ENCODE measurements around the gene NLRP6.

- TF ChIP-seq EZH2 (IDR thresholded peaks at IDR 0.05; ENCODE audit: insufficient read depth, poor library complexity, severe bottlenecking) (no peak), EZH2phosphoT487 (IDR thresholded peaks at IDR 0.05; ENCODE audit: insufficient read depth, low read depth) (no peak)
These were observed 27.9 kb upstream of the NLRP6 start for GRCh38 chr11:250274-250673.

All from GM23248 (cell line).